CD4-positive, alpha-beta memory T cell (primary cell): ENCODE data around the gene CD160. TPM values are rescaled to one million over a fixed set of nuclear protein-coding genes. Genes with fewer than 3 reads are reported as not detected.
"Not testable (repeated sequence)": the region's sequence is repeated elsewhere in the genome, so short reads cannot be mapped to it uniquely, and the experiment has no call there.

Experiments
- CTCF ChIA-PET: fragments of 350-600 bp; sonication (Branson Sonifier 250); formaldehyde crosslinking; loops from one replicate; lab custom pipeline; 2021; ENCODE audit warnings: inconsistent platforms; ENCODE audit not compliant: partially characterized antibody; lab: Charles Lee
- POLR2A ChIA-PET: fragments of 350-600 bp; sonication (Branson Sonifier 250); formaldehyde crosslinking; loops from one replicate; lab custom pipeline; 2021; ENCODE audit not compliant: partially characterized antibody; lab: Charles Lee
- DNase-seq, 5 donors: peaks; one replicate each; pipeline versions ENCODE4 v3.0.0 to v3.0.0-alpha.2; 2020 to 2022; ENCODE audit warnings: mixed read lengths in 1 of 5
- H3K27ac ChIP-seq: one replicate; pipeline ENCODE4 v1.7.0; 2013; ENCODE audit warnings: low read depth, low read length
- H3K27me3 ChIP-seq: 2 replicates; pipeline ENCODE4 v1.7.0; 2013; ENCODE audit warnings: mild to moderate bottlenecking, low read length, moderate library complexity; ENCODE audit not compliant: insufficient read depth
- H3K36me3 ChIP-seq: 2 replicates; pipeline ENCODE4 v1.7.0; 2013; ENCODE audit warnings: mild to moderate bottlenecking, low read length, moderate library complexity; ENCODE audit not compliant: insufficient read depth
- H3K4me1 ChIP-seq: 2 replicates; pipeline ENCODE4 v1.7.0; 2013; ENCODE audit warnings: mild to moderate bottlenecking, low read length, moderate library complexity; ENCODE audit not compliant: insufficient read depth
- H3K4me3 ChIP-seq, 2 donors: one replicate each; pipeline ENCODE4 v1.7.0; 2013; ENCODE audit warnings: low read length in 2 of 2, mild to moderate bottlenecking in 1 of 2
- H3K9me3 ChIP-seq, 2 donors: one replicate each; pipeline ENCODE4 v1.7.0; 2013; ENCODE audit warnings: low read length in 2 of 2, control low read depth in 1 of 2; ENCODE audit not compliant: control insufficient read depth in 1 of 2
- H3K27ac Mint-ChIP-seq, 7 donors: one replicate each; pipeline ENCODE4 v1.8.0; 2020 to 2021; ENCODE audit warnings: mixed read lengths in 7 of 7, mild to moderate bottlenecking in 6 of 7, inconsistent platforms in 3 of 7, moderate library complexity in 3 of 7
- H3K27me3 Mint-ChIP-seq, 2 donors: one replicate each; pipeline ENCODE4 v1.8.0; 2020 to 2021; ENCODE audit warnings: mixed read lengths in 2 of 2
- H3K36me3 Mint-ChIP-seq, 2 donors: one replicate each; pipeline ENCODE4 v1.8.0; 2020 to 2021; ENCODE audit warnings: mixed read lengths in 2 of 2, inconsistent platforms in 1 of 2, mild to moderate bottlenecking in 1 of 2
- H3K4me1 Mint-ChIP-seq, 4 donors: one replicate each; pipeline ENCODE4 v1.8.0; 2020 to 2021; ENCODE audit warnings: mixed read lengths in 4 of 4, mild to moderate bottlenecking in 1 of 4
- H3K4me3 Mint-ChIP-seq, 8 donors: one replicate each; pipeline ENCODE4 v1.8.0; 2020 to 2021; ENCODE audit warnings: mixed read lengths in 8 of 8, mild to moderate bottlenecking in 7 of 8, moderate library complexity in 6 of 8, inconsistent platforms in 3 of 8
- H3K9me3 Mint-ChIP-seq, 8 donors: one replicate each; pipeline ENCODE4 v1.8.0; 2020 to 2021; ENCODE audit warnings: mixed read lengths in 8 of 8, mild to moderate bottlenecking in 5 of 8, inconsistent platforms in 3 of 8, moderate library complexity in 1 of 8
- intact Hi-C: fragments of 100-400 bp; cut with micrococcal nuclease; formaldehyde crosslinking; loops from one replicate; pipeline ENCODE4 v1.15.1; 2023
- polyA plus RNA-seq, 2 donors: library from polyadenylated mRNA; unstranded; fragments of 300-500 nt; fragmentation: Illumina TruSeq; gene quantifications; one replicate each; pipeline ENCODE4 v1.2.3, GENCODE V29; 2021
- total RNA-seq, 2 experiments: library from RNA; stranded (reverse); gene quantifications; one replicate each; pipeline ENCODE4 v1.2.3, GENCODE V29; 2021

Gene CD160, protein sequence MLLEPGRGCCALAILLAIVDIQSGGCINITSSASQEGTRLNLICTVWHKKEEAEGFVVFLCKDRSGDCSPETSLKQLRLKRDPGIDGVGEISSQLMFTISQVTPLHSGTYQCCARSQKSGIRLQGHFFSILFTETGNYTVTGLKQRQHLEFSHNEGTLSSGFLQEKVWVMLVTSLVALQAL
- total RNA-seq (not detected), polyA plus RNA-seq (under 1 TPM in 1 of 2 donors, not detected in 1; 0.16 TPM)

DNA sequence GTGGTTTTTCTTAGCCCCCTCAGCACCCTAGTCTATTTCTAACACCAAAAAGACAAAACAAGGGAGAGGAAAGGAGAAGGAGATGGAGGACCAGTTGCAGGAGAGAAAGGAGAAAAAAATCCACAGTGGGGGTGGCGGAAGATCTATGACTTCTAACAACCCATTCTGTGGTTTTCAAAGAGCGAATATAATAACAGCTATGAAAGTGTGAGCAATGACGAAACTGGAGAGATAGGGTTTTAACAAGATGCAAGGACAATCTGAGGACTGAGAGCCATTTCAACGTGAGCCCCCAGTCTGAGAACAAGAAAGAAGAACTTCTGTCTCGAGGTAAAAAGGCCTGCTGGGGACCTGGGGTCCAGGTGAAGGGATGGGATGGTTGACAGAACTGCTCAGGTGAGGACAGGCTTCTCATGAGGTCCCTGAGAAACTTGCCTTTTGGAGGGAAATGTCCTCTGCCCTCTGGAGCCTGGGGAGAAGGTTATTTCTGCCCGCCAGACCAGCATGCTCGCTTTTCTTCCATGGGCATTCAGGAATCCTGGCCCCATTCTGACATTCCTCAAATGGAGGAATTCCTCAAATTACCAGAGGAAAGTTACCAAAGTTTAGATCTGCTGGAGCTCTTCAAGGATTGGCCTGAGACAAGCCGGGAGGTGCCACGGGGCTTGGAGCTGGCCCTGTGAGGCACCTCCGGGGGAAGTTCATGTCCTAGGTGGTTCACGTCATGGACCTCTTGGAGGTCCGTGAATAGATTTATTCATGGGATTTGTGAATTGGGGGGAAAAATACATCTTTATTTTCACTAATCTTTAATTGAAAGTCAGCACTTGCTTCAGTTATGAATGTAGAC, at the start of gene CD160:
TSS of gene CD160 (plus strand) at position 270 of the 850 bp plus-strand sequence. CDS start 8,829 bp downstream, outside the sequence.
- H3K9me3 Mint-ChIP-seq, result no peaks in the 10 kb centered on the region
- ChIA-PET CTCF (interaction anchor here (1.1 to 3.1 kb wide), 4 partner anchors 10 to 20 kb away, joined by 4 to 15 read pairs (median 6); no protein-coding TSS in a partner anchor), POLR2A (no interaction called here)
- Histone ChIP-seq H3K36me3 (no peaks in the 10 kb centered on the region), H3K27me3 (no peaks in the 10 kb centered on the region), H3K4me1 (peaks cover 8% of the 10 kb centered on the region), H3K9me3 (no peaks in the 10 kb centered on the region), H3K4me3 (no peak within 1 kb of the TSS), H3K27ac (no peak within 1 kb of the TSS)
- no peak for DNase-seq
- no peaks in the 10 kb centered on the region for H3K36me3 Mint-ChIP-seq
- peak within 1 kb of the TSS in 3 of 7 donors; percentile 6 to 38 (median 13) for H3K27ac Mint-ChIP-seq
- intact Hi-C loops, result no loop called here
- H3K4me3 Mint-ChIP-seq, result no peak within 1 kb of the TSS
- H3K27me3 Mint-ChIP-seq, result peaks cover 7 to 13% of the 10 kb centered on the region in 2 donors
- peaks cover 6 to 17% (median 14%) of the 10 kb centered on the region in 4 donors for H3K4me1 Mint-ChIP-seq

DNA sequence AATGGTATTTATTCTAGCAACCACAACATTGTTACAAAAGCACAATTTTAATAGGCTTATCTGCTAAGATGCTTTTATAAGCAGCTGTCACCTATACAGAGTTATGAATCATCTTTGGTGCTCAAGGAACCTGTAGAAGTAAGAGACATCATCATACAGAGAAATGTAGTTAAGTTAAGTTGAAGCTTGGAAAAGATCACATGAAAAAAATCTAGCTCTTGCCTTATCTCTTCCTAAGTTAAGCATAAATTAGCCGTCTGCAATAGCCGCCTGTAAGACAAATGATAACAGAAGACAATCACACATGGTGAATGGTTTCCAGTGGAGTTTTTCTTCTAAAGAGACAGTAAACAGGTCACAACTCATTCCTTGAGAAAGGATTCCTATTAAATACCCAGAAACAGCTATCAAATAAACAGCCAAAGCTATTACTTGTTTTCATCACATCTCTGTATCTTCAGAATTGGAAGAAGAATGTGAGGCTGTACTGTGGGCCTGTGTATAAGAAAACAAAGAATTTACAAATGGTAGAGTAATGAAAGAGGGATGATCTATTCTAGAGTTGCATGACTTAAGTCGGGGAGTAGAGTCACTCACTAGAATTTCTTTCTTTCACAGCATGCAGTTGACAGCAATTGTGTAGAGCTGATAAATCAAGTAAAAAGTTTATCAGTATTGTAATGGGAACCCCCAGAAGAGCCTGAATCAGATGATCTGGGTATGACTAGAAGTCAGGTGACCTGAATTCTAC, 48.1 kb upstream of the CD160 start:
- DNase-seq, H3K27ac Mint-ChIP-seq, POLR2A ChIA-PET, H3K4me3 ChIP-seq, H3K4me1 ChIP-seq, CTCF ChIA-PET, H3K27ac ChIP-seq, intact Hi-C loops, H3K27me3 ChIP-seq, H3K9me3 ChIP-seq, H3K4me3 Mint-ChIP-seq, H3K9me3 Mint-ChIP-seq, H3K36me3 ChIP-seq, H3K27me3 Mint-ChIP-seq: not testable (repeated sequence)
- H3K36me3 Mint-ChIP-seq, result peaks cover 15 to 16% of the 10 kb centered on the region in 2 donors
- H3K4me1 Mint-ChIP-seq, result peaks cover 2 to 12% (median 6%) of the 10 kb centered on the region in 4 donors

DNA sequence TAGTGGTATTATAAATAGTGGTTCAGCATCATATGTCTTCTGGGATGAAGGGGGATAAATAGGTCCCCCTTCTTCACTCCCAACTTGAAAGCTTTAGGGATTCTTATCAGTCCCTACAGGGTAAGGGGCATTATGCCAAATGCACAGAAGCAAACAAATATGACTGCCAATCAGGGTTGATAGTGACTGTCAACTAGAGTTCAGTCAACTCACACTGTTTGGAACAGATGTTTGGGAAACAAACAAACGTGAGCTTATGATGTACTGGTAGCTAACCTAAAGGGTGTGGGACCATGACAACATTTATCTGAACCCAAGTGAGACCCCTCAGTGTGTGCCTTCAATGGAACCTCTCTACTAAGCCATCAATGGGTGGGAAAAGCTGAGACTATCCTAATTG, 46.1 kb upstream of the CD160 start:
- POLR2A ChIA-PET, H3K4me3 ChIP-seq, CTCF ChIA-PET, H3K9me3 ChIP-seq, H3K27me3 Mint-ChIP-seq, H3K27ac ChIP-seq, intact Hi-C loops, DNase-seq, H3K4me3 Mint-ChIP-seq, H3K4me1 ChIP-seq, H3K27ac Mint-ChIP-seq, H3K36me3 ChIP-seq, H3K27me3 ChIP-seq, H3K9me3 Mint-ChIP-seq: not testable (repeated sequence)
- H3K36me3 Mint-ChIP-seq, result peaks cover 8 to 12% of the 10 kb centered on the region in 2 donors
- peaks cover 2 to 12% (median 5%) of the 10 kb centered on the region in 4 donors for H3K4me1 Mint-ChIP-seq

GRCh38 chr1:145684858-145685257, 34.4 kb upstream of the CD160 start:
- H3K9me3 Mint-ChIP-seq, H3K27me3 Mint-ChIP-seq, DNase-seq, intact Hi-C loops, H3K36me3 Mint-ChIP-seq, H3K4me3 Mint-ChIP-seq, H3K4me3 ChIP-seq, H3K9me3 ChIP-seq, H3K27ac ChIP-seq, CTCF ChIA-PET, H3K36me3 ChIP-seq, POLR2A ChIA-PET, H3K27me3 ChIP-seq, H3K27ac Mint-ChIP-seq: not testable (repeated sequence)
- peaks cover 9 to 21% (median 16%) of the 10 kb centered on the region in 4 donors for H3K4me1 Mint-ChIP-seq
- H3K4me1 ChIP-seq, result peaks cover 11% of the 10 kb centered on the region

- not testable (repeated sequence) for H3K9me3 Mint-ChIP-seq
Observed at GRCh38 chr1:145686078-145686477, 33.2 kb upstream of the CD160 start.

GRCh38 chr1:145688328-145688727, 31.0 kb upstream of the CD160 start:
- peak overlapping the region in 6 of 7 donors; percentile 46 to 88 (median 55) for H3K27ac Mint-ChIP-seq
- H3K4me1 ChIP-seq, result peaks cover 27% of the 10 kb centered on the region
- no peak overlapping the region for H3K27ac ChIP-seq
- no peaks in the 10 kb centered on the region for H3K36me3 ChIP-seq
- no peak for DNase-seq
- ChIA-PET POLR2A (no interaction called here), CTCF (interaction anchor here (1.2 kb wide), 1 partner anchor 32 kb away, joined by 4 read pairs; no protein-coding TSS in a partner anchor)
- H3K27me3 Mint-ChIP-seq, result no peaks in the 10 kb centered on the region
- H3K4me3 Mint-ChIP-seq, result peak overlapping the region in 2 of 8 donors; percentile 18 to 51
- no peaks in the 10 kb centered on the region for H3K9me3 ChIP-seq
- intact Hi-C loops, result no loop called here
- peaks cover 18 to 42% (median 32%) of the 10 kb centered on the region in 4 donors for H3K4me1 Mint-ChIP-seq
- H3K27me3 ChIP-seq, result no peaks in the 10 kb centered on the region
- H3K4me3 ChIP-seq, result no peak overlapping the region
- no peaks in the 10 kb centered on the region for H3K36me3 Mint-ChIP-seq
- no peaks in the 10 kb centered on the region for H3K9me3 Mint-ChIP-seq

More at GRCh38 chr1:145686078-145686477, 33.2 kb upstream of the CD160 start:
- H3K27me3 ChIP-seq, DNase-seq, CTCF ChIA-PET, intact Hi-C loops, H3K27ac Mint-ChIP-seq, H3K27ac ChIP-seq, H3K27me3 Mint-ChIP-seq, H3K36me3 Mint-ChIP-seq, H3K9me3 ChIP-seq, H3K36me3 ChIP-seq, POLR2A ChIA-PET, H3K4me3 Mint-ChIP-seq, H3K4me3 ChIP-seq: not testable (repeated sequence)
- H3K4me1 ChIP-seq, result peaks cover 23% of the 10 kb centered on the region
- peaks cover 17 to 33% (median 28%) of the 10 kb centered on the region in 4 donors for H3K4me1 Mint-ChIP-seq

DNA sequence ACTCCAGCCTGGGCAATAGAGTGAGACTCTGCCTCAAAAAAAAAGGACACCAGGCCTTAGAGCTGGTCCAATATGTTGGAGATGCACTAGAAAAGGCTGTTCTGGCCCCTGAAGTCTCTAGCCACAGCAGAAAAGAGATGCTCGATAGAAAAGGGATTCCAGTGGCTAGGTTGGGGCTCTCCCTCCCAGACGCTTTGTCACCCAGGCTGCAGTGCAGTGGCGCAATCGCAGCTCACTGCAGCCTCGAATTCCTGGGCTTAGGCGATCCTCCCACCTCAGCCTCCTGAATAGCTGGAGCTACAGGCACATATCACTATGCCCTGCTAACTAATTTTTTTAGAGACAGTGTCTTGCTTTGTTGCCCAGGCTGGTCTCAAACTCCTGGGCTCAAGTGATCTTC, 30.4 kb upstream of the CD160 start:
- Mint-ChIP-seq H3K4me3 (no peak overlapping the region), H3K27ac (peak overlapping the region; percentile 38 to 96 (median 82))
- intact Hi-C loops, result no loop called here

More for the DNA sequence above, 30.4 kb upstream of the CD160 start:
- Histone ChIP-seq H3K36me3 (no peaks in the 10 kb centered on the region), H3K4me1 (peaks cover 27% of the 10 kb centered on the region), H3K4me3 (no peak overlapping the region), H3K27ac (no peak overlapping the region), H3K27me3 (no peaks in the 10 kb centered on the region), H3K9me3 (no peaks in the 10 kb centered on the region)
- DNase-seq, result no peak
- CTCF ChIA-PET, result interaction anchor here (1.2 kb wide), 1 partner anchor 32 kb away, joined by 4 read pairs; no protein-coding TSS in a partner anchor
- Mint-ChIP-seq H3K27me3 (no peaks in the 10 kb centered on the region), H3K4me1 (peaks cover 18 to 42% (median 32%) of the 10 kb centered on the region in 4 donors), H3K36me3 (no peaks in the 10 kb centered on the region), H3K9me3 (no peaks in the 10 kb centered on the region)
- POLR2A ChIA-PET, result no interaction called here
